MM.1S (cell line): Measurements from ENCODE around the gene VPS16.

ENCODE experiments used
- DNase-seq: peaks from one replicate; pipeline ENCODE4 v3.0.0-alpha.2; 2015
- H2AFZ ChIP-seq: fragments of 300-600 bp; sonication (generic); 2 replicates; pipeline ENCODE4 v1.6.0; 2016; ENCODE audit warnings: antibody characterized with exemption, low read length
- H3F3A ChIP-seq: fragments of 300-600 bp; sonication (generic); 2 replicates; pipeline ENCODE4 v1.6.1; 2016; ENCODE audit warnings: mild to moderate bottlenecking, antibody characterized with exemption, low read length, moderate library complexity, mixed read lengths; ENCODE audit not compliant: insufficient read depth
- H3K27ac ChIP-seq: fragments of 300-600 bp; sonication (generic); 2 replicates; pipeline ENCODE4 v1.5.1; 2016; ENCODE audit warnings: mild to moderate bottlenecking, low read length
- H3K27me3 ChIP-seq: fragments of 300-600 bp; sonication (generic); replicated peaks from 2 replicates; pipeline ENCODE4 v1.6.0; 2016; ENCODE audit warnings: low read length; ENCODE audit not compliant: insufficient read depth
- H3K36me3 ChIP-seq: fragments of 300-600 bp; sonication (generic); replicated peaks from 2 replicates; pipeline ENCODE4 v1.6.1; 2016; ENCODE audit warnings: mild to moderate bottlenecking, low read length, mixed read lengths; ENCODE audit not compliant: insufficient read depth
- H3K4me1 ChIP-seq: fragments of 300-600 bp; sonication (generic); 2 replicates; pipeline ENCODE4 v1.6.1; 2016; ENCODE audit warnings: low read length, mixed read lengths
- H3K4me2 ChIP-seq: fragments of 300-600 bp; sonication (generic); 2 replicates; pipeline ENCODE4 v1.6.0; 2016; ENCODE audit warnings: low read depth, low read length
- H3K4me3 ChIP-seq: fragments of 300-600 bp; sonication (generic); 2 replicates; pipeline ENCODE4 v1.5.1; 2016; ENCODE audit warnings: low read length, mixed read lengths
- H3K79me2 ChIP-seq: fragments of 300-600 bp; sonication (generic); 2 replicates; pipeline ENCODE4 v1.6.1; 2016; ENCODE audit warnings: mixed run types, low read length, mixed read lengths
- H3K9ac ChIP-seq: fragments of 300-600 bp; sonication (generic); 2 replicates; pipeline ENCODE4 v1.6.1; 2016; ENCODE audit warnings: low read length, mixed read lengths
- H3K9me2 ChIP-seq: fragments of 300-600 bp; sonication (generic); replicated peaks from 2 replicates; pipeline ENCODE4 v1.6.1; 2016; ENCODE audit warnings: mild to moderate bottlenecking, low read length, mixed read lengths; ENCODE audit not compliant: insufficient read depth
- H3K9me3 ChIP-seq: fragments of 300-600 bp; sonication (generic); replicated peaks from 2 replicates; pipeline ENCODE4 v1.6.1; 2016; ENCODE audit warnings: mild to moderate bottlenecking, low read length, mixed read lengths; ENCODE audit not compliant: insufficient read depth
- H4K20me1 ChIP-seq: fragments of 300-600 bp; sonication (generic); 2 replicates; pipeline ENCODE4 v1.6.1; 2016; ENCODE audit warnings: mild to moderate bottlenecking, low read length, moderate library complexity, mixed read lengths; ENCODE audit not compliant: insufficient read depth
- EZH2 ChIP-seq: fragments of 300-600 bp; sonication (generic); optimal IDR thresholded peaks from 2 replicates; pipeline ENCODE3; 2017; ENCODE audit warnings: low read depth, mild to moderate bottlenecking, antibody characterized with exemption, low read length, mixed read lengths
- EZH2phosphoT487 ChIP-seq: fragments of 300-600 bp; sonication (generic); IDR thresholded peaks from 2 replicates; pipeline ENCODE4 v1.6.1; 2018; ENCODE audit warnings: antibody characterized with exemption, low read length
- TF ChIP-seq, protein P1 (sequence below): fragments of 300-600 bp; sonication (generic); IDR thresholded peaks from 2 replicates; pipeline ENCODE4 v1.5.1; 2016; ENCODE audit warnings: antibody characterized with exemption, low read length, mixed read lengths

VPS16 gene

DNA sequence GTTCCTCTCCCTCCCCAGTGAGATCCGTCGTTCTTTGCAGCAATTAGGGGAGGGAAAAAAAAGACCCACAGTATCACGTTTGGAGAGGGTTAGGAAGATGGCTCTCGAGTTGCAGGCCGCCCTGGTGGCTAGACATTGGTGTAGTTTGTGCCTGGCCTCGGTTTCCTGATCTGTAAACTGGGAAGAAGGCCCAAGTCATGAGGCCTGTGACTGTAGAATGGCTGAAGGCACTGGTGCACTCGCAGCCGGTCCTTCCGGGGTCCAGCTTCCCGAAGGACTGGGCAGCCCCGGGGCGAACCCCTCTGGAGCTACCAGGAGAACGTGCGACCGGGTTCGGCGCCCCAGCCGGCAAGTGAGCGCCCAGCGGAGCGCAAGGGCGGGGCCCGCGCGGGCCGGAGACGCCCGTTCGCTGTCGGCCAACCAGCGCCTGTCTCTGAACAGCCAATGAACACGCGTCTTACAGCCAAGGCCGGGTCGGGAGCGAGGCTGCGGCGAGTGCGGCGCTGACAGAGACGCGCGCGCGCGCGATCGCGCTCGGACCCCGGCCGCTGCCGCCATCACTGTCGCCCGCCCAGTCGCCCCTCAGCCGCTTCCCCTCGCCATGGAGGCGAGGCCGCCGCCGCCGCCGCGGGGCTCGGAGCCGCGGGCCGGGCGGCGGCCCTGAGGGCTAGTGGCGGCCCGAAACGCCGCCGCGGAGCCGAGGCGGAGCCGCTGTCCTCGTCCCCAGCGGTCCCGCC lies 32.6 kb downstream of the VPS16 start, which contains the start of gene PTPRA:
PTPRA (plus strand) TSS at position 472 of the 737 bp plus-strand sequence. CDS start 90,797 bp downstream, outside the sequence.
- H4K20me1 ChIP-seq: no peaks in the 10 kb centered on the region; the same call in 1 of the 2 replicates
- peak; percentile 94 for DNase-seq
- H3K4me1 ChIP-seq: peaks cover 13% of the 10 kb centered on the region
- peak within 1 kb of the TSS; percentile 43; the same call in 1 of the 2 replicates for H3K27ac ChIP-seq
- H3K27me3 ChIP-seq: no peaks in the 10 kb centered on the region
- H3F3A ChIP-seq: peaks cover 10% of the 10 kb centered on the region; the same call in 1 of the 2 replicates
- H3K9me3 ChIP-seq: no peaks in the 10 kb centered on the region
- no peaks in the 10 kb centered on the region for H3K9me2 ChIP-seq
- TF ChIP-seq EZH2phosphoT487 (no peak), EZH2 (no peak)
- TF ChIP-seq, protein P1, sequence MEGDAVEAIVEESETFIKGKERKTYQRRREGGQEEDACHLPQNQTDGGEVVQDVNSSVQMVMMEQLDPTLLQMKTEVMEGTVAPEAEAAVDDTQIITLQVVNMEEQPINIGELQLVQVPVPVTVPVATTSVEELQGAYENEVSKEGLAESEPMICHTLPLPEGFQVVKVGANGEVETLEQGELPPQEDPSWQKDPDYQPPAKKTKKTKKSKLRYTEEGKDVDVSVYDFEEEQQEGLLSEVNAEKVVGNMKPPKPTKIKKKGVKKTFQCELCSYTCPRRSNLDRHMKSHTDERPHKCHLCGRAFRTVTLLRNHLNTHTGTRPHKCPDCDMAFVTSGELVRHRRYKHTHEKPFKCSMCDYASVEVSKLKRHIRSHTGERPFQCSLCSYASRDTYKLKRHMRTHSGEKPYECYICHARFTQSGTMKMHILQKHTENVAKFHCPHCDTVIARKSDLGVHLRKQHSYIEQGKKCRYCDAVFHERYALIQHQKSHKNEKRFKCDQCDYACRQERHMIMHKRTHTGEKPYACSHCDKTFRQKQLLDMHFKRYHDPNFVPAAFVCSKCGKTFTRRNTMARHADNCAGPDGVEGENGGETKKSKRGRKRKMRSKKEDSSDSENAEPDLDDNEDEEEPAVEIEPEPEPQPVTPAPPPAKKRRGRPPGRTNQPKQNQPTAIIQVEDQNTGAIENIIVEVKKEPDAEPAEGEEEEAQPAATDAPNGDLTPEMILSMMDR: no peak
- H3K4me3 ChIP-seq: peak within 1 kb of the TSS; percentile 97
- H3K79me2 ChIP-seq: peaks cover 45% of the 10 kb centered on the region
- peak within 1 kb of the TSS; percentile 79 for H3K9ac ChIP-seq
- H3K4me2 ChIP-seq: peak within 1 kb of the TSS; percentile 97
- H2AFZ ChIP-seq: peak within 1 kb of the TSS; percentile 88
- no peaks in the 10 kb centered on the region for H3K36me3 ChIP-seq

GRCh38 chr20:2873747-2874041 lies 33.1 kb downstream of the VPS16 start:
- peak overlapping the region; percentile 43; the same call in 1 of the 2 replicates for H3K27ac ChIP-seq
- peak overlapping the region; percentile 97 for H3K4me3 ChIP-seq

GRCh38 chr20:2874456-2874855 lies 33.9 kb downstream of the VPS16 start:
- Histone ChIP-seq H3K27me3 (no peaks in the 10 kb centered on the region), H3K9me3 (no peaks in the 10 kb centered on the region), H3K9me2 (no peaks in the 10 kb centered on the region), H3F3A (peaks cover 10% of the 10 kb centered on the region; the same call in 1 of the 2 replicates), H3K79me2 (peaks cover 58% of the 10 kb centered on the region), H3K4me3 (peak overlapping the region; percentile 97), H3K36me3 (no peaks in the 10 kb centered on the region), H2AFZ (peak overlapping the region; percentile 78; the same call in 1 of the 2 replicates), H3K27ac (peak overlapping the region; percentile 43; the same call in 1 of the 2 replicates), H3K4me2 (peak overlapping the region; percentile 94), H3K9ac (peak overlapping the region; percentile 79; the same call in 1 of the 2 replicates), H3K4me1 (peaks cover 13% of the 10 kb centered on the region), H4K20me1 (no peaks in the 10 kb centered on the region; the same call in 1 of the 2 replicates)
- TF ChIP-seq, protein P1: no peak
- TF ChIP-seq EZH2: no peak
- DNase-seq: no peak

More at GRCh38 chr20:2873747-2874041, 33.1 kb downstream of the VPS16 start:
- Histone ChIP-seq H3K36me3 (no peaks in the 10 kb centered on the region), H3K9ac (peak overlapping the region; percentile 79), H3K4me1 (peaks cover 13% of the 10 kb centered on the region), H3K9me2 (no peaks in the 10 kb centered on the region), H3K4me2 (peak overlapping the region; percentile 94), H3K9me3 (no peaks in the 10 kb centered on the region), H3K27me3 (no peaks in the 10 kb centered on the region), H3F3A (peaks cover 10% of the 10 kb centered on the region; the same call in 1 of the 2 replicates), H2AFZ (peak overlapping the region; percentile 78), H3K79me2 (peaks cover 50% of the 10 kb centered on the region), H4K20me1 (no peaks in the 10 kb centered on the region; the same call in 1 of the 2 replicates)
- DNase-seq: peak; percentile 45
- TF ChIP-seq EZH2phosphoT487 (no peak), EZH2 (no peak)
- TF ChIP-seq, protein P1: no peak
